NCI-H446 (cell line): ENCODE measurements around the gene KRT81.
A peak's percentile ranks its signal among the peaks of the same experiment; 100 is the strongest.
"Not testable (repeated sequence)": the region's sequence is repeated elsewhere in the genome, so short reads cannot be mapped to it uniquely, and the experiment has no call there.

Experiments used
- DNase-seq, 2 experiments: peaks; one replicate each; lab custom pipeline; 2025; lab: John Stamatoyannopoulos, UW

KRT81 gene

GRCh38 chr12:52241205-52241842 lies 50.0 kb downstream of the KRT81 start:
- peak in 1 of 2 experiments; percentile 23 for DNase-seq

GRCh38 chr12:52240247-52240646 lies 51.1 kb downstream of the KRT81 start:
- not testable (repeated sequence) for DNase-seq

- no peak for DNase-seq
Measured at GRCh38 chr12:52239767-52240166, 51.6 kb downstream of the KRT81 start.

- DNase-seq = no peak
Measured at GRCh38 chr12:52238916-52239646, 52.3 kb downstream of the KRT81 start.

- no peak for DNase-seq
Measured at GRCh38 chr12:52238207-52238840, 53.0 kb downstream of the KRT81 start.

- DNase-seq = no peak
Measured at GRCh38 chr12:52236386-52237050, 54.8 kb downstream of the KRT81 start.
